HepG2 (cell line): ENCODE results near the gene LRRC15. TPM values are rescaled to one million over a fixed set of nuclear protein-coding genes. Genes with fewer than 3 reads are reported as not detected.
A peak's percentile ranks its signal among the peaks of the same experiment; 100 is the strongest.

Experiments used
- ATAC-seq: fragments of 200-7000 bp; cut with Tn5 transposase; 3 replicates; pipeline ENCODE4 v1.9.1; 2020; ENCODE audit warnings: mild to moderate bottlenecking, moderate library complexity
- BruUV-seq: library from RNA; stranded (reverse); fragments of 400-500 nt; replicated peaks from 2 replicates; lab custom pipeline; 2021; lab: Mats Ljungman, UMichigan
- CTCF ChIA-PET: fragments of 300-600 bp; formaldehyde crosslinking; extraction: SDS; loops from one replicate; lab custom pipeline; 2021; ENCODE audit warnings: low total read pairs, inconsistent platforms, low intra/inter-chr PET ratio; lab: Yijun Ruan, JAX
- POLR2A ChIA-PET: fragments of 350-600 bp; sonication (Branson Sonifier 250); formaldehyde crosslinking; loops from one replicate; lab custom pipeline; 2020; ENCODE audit warnings: antibody characterized with exemption, inconsistent platforms; lab: Yijun Ruan, JAX
- DNase-seq: peaks from one replicate; pipeline ENCODE4 v3.0.0-alpha.2; 2015; ENCODE audit warnings: low spot score
- FAIRE-seq: peaks from 3 replicates; lab custom pipeline; 2011; peaks lifted over from hg19 to GRCh38; lab: Jason Lieb, UNC
- H2AFZ ChIP-seq: one replicate; pipeline ENCODE4 v1.6.1; 2011; ENCODE audit warnings: low read length, inconsistent platforms
- H3K27ac ChIP-seq: fragments of 300-600 bp; 3 replicates; pipeline ENCODE4 v1.8.0; 2011; ENCODE audit warnings: mixed run types, mild to moderate bottlenecking, mixed read lengths, low read length, inconsistent platforms; ENCODE audit not compliant: insufficient read depth; ENCODE audit errors: extremely low read length
- H3K27me3 ChIP-seq, 2 experiments: fragments of 200-600 bp in 1 of 2; 2 replicates in 1 of 2; 3 replicates in 1 of 2; pipeline versions ENCODE4 v1.6.0 to v1.8.0; 2011; ENCODE audit warnings: low read length in 2 of 2, mild to moderate bottlenecking in 2 of 2, moderate library complexity in 2 of 2, inconsistent platforms in 1 of 2; ENCODE audit not compliant: insufficient read depth in 2 of 2, control insufficient read depth in 1 of 2
- H3K36me3 ChIP-seq, 2 experiments: fragments of 200-600 bp in 1 of 2; replicated peaks in 1 of 2; 2 replicates in 1 of 2; 3 replicates in 1 of 2; pipeline versions ENCODE4 v1.5.1 to v1.8.0; 2011; ENCODE audit warnings: low read length in 2 of 2, inconsistent platforms in 1 of 2; ENCODE audit not compliant: insufficient read depth in 2 of 2, control insufficient read depth in 1 of 2
- H3K4me1 ChIP-seq: 2 replicates; pipeline ENCODE4 v1.5.1; 2012; ENCODE audit warnings: low read length, inconsistent platforms; ENCODE audit not compliant: insufficient read depth
- H3K4me2 ChIP-seq: 2 replicates; pipeline ENCODE4 v1.6.0; 2011; ENCODE audit warnings: low read depth, low read length, inconsistent platforms
- H3K4me3 ChIP-seq, 3 experiments: fragments of 200-600 bp in 1 of 3; sonication (generic), shearing (Covaris generic) in 1 of 3; replicated peaks in 1 of 3; 2 replicates each; pipeline ENCODE4 v1.5.1; 2011 to 2016; ENCODE audit warnings: low read length in 3 of 3, inconsistent platforms in 2 of 3, low read depth in 2 of 3, mild to moderate bottlenecking in 2 of 3, control low read depth in 1 of 3, mixed read lengths in 1 of 3; ENCODE audit not compliant: insufficient read depth in 1 of 3
- H3K79me2 ChIP-seq: one replicate; pipeline ENCODE4 v1.6.1; 2011; ENCODE audit warnings: low read length, inconsistent platforms; ENCODE audit not compliant: insufficient read depth
- H3K9ac ChIP-seq: 2 replicates; pipeline ENCODE4 v1.6.0; 2011; ENCODE audit warnings: mild to moderate bottlenecking, low read depth, low read length, inconsistent platforms; ENCODE audit not compliant: insufficient read depth
- H3K9me3 ChIP-seq: 2 replicates; pipeline ENCODE4 v1.5.1; 2012; ENCODE audit warnings: mild to moderate bottlenecking, low read length
- H4K20me1 ChIP-seq: 2 replicates; pipeline ENCODE4 v1.6.0; 2011; ENCODE audit warnings: inconsistent platforms, mild to moderate bottlenecking, low read length, moderate library complexity; ENCODE audit not compliant: insufficient read depth
- BCL3 ChIP-seq: sonication (generic); formaldehyde crosslinking; IDR thresholded peaks from 2 replicates; pipeline ENCODE4 v1.5.1; 2020; ENCODE audit warnings: mild to moderate bottlenecking, missing genetic modification reagents, moderate library complexity
- HIC2 ChIP-seq: sonication (generic); formaldehyde crosslinking; IDR thresholded peaks from 2 replicates; pipeline ENCODE4 v1.9.0; 2022; ENCODE audit warnings: low read depth, missing genetic modification reagents
- KDM5B ChIP-seq: sonication (generic); formaldehyde crosslinking; IDR thresholded peaks from 2 replicates; pipeline ENCODE4 v1.4.0; 2020; ENCODE audit warnings: missing genetic modification reagents, mild to moderate bottlenecking, borderline replicate concordance
- NBN ChIP-seq: fragments of 450-650 bp; conservative IDR thresholded peaks from 2 replicates; pipeline ENCODE4 v1.6.1; 2017
- PHF20 ChIP-seq: sonication (generic); formaldehyde crosslinking; IDR thresholded peaks from 2 replicates; pipeline ENCODE4 v1.5.0; 2020; ENCODE audit warnings: mild to moderate bottlenecking, missing genetic modification reagents
- PHF21A ChIP-seq: sonication (generic); formaldehyde crosslinking; IDR thresholded peaks from 2 replicates; pipeline ENCODE4 v1.5.0; 2020; ENCODE audit warnings: mild to moderate bottlenecking, missing genetic modification reagents
- RNF2 ChIP-seq: fragments of 450-650 bp; conservative IDR thresholded peaks from 2 replicates; pipeline ENCODE4 v1.6.1; 2016; ENCODE audit warnings: low read depth
- SMAD1 ChIP-seq: sonication (generic); formaldehyde crosslinking; IDR thresholded peaks from 2 replicates; pipeline ENCODE4 v1.4.0; 2020; ENCODE audit warnings: missing genetic modification reagents, low read depth, mild to moderate bottlenecking, borderline replicate concordance
- SMYD3 ChIP-seq: sonication (generic); formaldehyde crosslinking; IDR thresholded peaks from 2 replicates; pipeline ENCODE4 v1.8.1; 2023; ENCODE audit warnings: mild to moderate bottlenecking, missing genetic modification reagents
- TRIM24 ChIP-seq: sonication (generic); formaldehyde crosslinking; IDR thresholded peaks from 2 replicates; pipeline ENCODE4 v1.8.0; 2022; ENCODE audit warnings: mild to moderate bottlenecking, missing genetic modification reagents
- ZBTB1 ChIP-seq: sonication (generic); formaldehyde crosslinking; IDR thresholded peaks from 2 replicates; pipeline ENCODE4 v1.4.0; 2020; ENCODE audit warnings: missing genetic modification reagents, borderline replicate concordance
- ZNF407 ChIP-seq: sonication (generic); formaldehyde crosslinking; IDR thresholded peaks from one replicate; pipeline ENCODE4 v1.5.1; 2020; ENCODE audit warnings: mild to moderate bottlenecking, missing genetic modification reagents; ENCODE audit errors: not compliant biosample characterization
- WGBS: methylation state at CpG from one replicate; pipeline ENCODE4 v1.1.6; 2017; ENCODE audit warnings: low lambda C conversion rate; 5-methylcytosine and 5-hydroxymethylcytosine counted together
- in situ Hi-C: cut with HindIII; loops from 2 replicates; pipeline ENCODE4 v1.10.0; 2017; ENCODE audit warnings: low pct_unique_long_range_greater_than_20kb; ENCODE audit not compliant: extremely low pct_ligation_motif_present
- intact Hi-C: fragments of 100-400 bp; cut with micrococcal nuclease; formaldehyde crosslinking; loops from one replicate; pipeline ENCODE4 v1.10.0; 2022; ENCODE audit not compliant: unreplicated experiment
- polyA plus RNA-seq, 8 experiments: library from polyadenylated mRNA; depleted of rRNA in 3 of 8; stranded (reverse) in 7 of 8; unstranded in 1 of 8; fragments of >200 nt; fragmentation: Illumina TruSeq in 4 of 8; extraction: Trizol in 4 of 8; gene quantifications; 2 replicates each; pipeline versions ENCODE4 v1.2.1 to v1.2.3, GENCODE V29; 2011 to 2016; ENCODE audit warnings: low read depth in 4 of 8, missing spikeins in 1 of 8, mixed read lengths in 1 of 8; ENCODE audit not compliant: insufficient read depth in 1 of 8
- total RNA-seq, 5 experiments: library from RNA; depleted of rRNA; stranded (reverse); fragments of >200 nt; fragmentation: Illumina TruSeq; extraction: Trizol; gene quantifications; 2 replicates each; pipeline ENCODE4 v1.2.3, GENCODE V29; 2016; ENCODE audit warnings: low read depth in 1 of 5

LRRC15 gene
- total and polyA plus RNA-seq, 2 of the 13 experiments (the other 11 are each of a cell fraction or from before 2014, with no cell fraction given) = not detected

GRCh38 chr3:194327218-194328052 is 42.1 kb downstream of the LRRC15 start:
- H3K9me3 ChIP-seq = no peaks in the 10 kb centered on the region
- no peaks in the 10 kb centered on the region for H3K27me3 ChIP-seq
- POLR2A ChIA-PET = no interaction called here
- no peaks in the 10 kb centered on the region for H3K36me3 ChIP-seq
- DNase-seq (no peak), ATAC-seq (no peak), FAIRE-seq (peak; percentile 64)
- no peak overlapping the region for H3K27ac ChIP-seq
- in situ Hi-C loops = no loop called here
- peaks cover 82% of the 10 kb centered on the region for H3K4me1 ChIP-seq
- no peaks in the 10 kb centered on the region for H3K79me2 ChIP-seq
- H3K9ac ChIP-seq = no peak overlapping the region
- CTCF ChIA-PET = no interaction called here
- H2AFZ ChIP-seq = no peak overlapping the region
- no peak overlapping the region for H3K4me2 ChIP-seq
- WGBS = 91% methylated on average over 5 of the region's 5 CpGs
- no peak overlapping the region for H3K4me3 ChIP-seq
- intact Hi-C loops = no loop called here
- no peaks in the 10 kb centered on the region for H4K20me1 ChIP-seq
- no TSS peak for BruUV-seq
- TF ChIP-seq ZBTB1 (CRISPR knock-in tag) (no peak), SMAD1 (CRISPR knock-in tag) (no peak), SMYD3 (CRISPR knock-in tag) (no peak), NBN (0 out of 2 replicates have a peak, but pooled peaks have one; percentile 32), PHF21A (CRISPR knock-in tag) (no peak), HIC2 (CRISPR knock-in tag) (0 out of 2 replicates have a peak, but pooled peaks have one; percentile 16), PHF20 (CRISPR knock-in tag) (no peak), KDM5B (CRISPR knock-in tag) (no peak), RNF2 (no peak), BCL3 (CRISPR knock-in tag) (0 out of 2 replicates have a peak, but pooled peaks have one; percentile 50), TRIM24 (CRISPR knock-in tag) (0 out of 2 replicates have a peak, but pooled peaks have one; percentile 0), ZNF407 (CRISPR knock-in tag) (no peak)
